HL-60/S4 treated with retinoic acid at 250 ng/mL for 4 days and 3 days (cell line): ENCODE results near the gene UNC13B.

Source experiments
- in situ Hi-C: fragments of 300-500 bp; cut with MboI; formaldehyde crosslinking; loops from 2 replicates; pipeline ENCODE4 v1.7.0; 2022; ENCODE audit warnings: low sequenced_read_pairs

UNC13B gene

DNA sequence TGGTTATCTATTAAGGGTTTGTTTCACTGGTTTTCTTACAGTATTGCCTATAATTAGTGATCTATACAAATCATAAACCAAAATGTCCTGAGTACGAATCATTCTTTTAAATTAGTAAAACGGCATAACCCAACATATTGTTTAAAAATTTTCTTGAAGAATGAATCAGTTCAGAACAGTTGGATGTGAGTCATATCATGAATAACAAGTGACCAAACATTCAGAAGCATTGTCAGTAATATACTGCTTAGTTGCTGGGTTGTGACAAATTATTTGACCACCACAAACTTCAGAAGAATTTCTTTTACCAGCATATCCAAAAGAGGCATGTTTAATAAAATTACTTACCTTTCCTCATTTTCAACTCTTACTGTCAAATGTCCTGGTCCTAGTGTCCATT lies 111.2 kb downstream of the UNC13B start:
- in situ Hi-C loops, result no loop called here

DNA sequence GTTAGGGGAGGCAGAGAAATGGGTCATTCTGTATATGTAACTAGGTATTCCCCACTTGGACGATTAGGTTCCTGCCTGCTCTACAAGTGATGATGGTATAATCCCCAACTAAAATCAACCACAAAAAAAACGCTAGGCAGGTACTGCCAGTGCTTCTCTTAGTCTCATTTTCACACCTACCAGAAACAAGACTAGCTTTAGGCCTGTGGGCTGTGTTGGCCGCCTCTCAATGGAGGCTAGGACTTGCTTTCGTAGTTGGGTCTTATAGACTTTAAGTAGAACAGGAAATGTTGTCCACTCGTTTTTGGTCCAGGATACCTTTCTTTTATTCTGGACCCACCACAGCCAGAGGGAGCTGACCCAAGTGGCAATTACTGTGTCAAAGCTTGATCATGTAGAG lies 111.8 kb downstream of the UNC13B start:
- in situ Hi-C loops, result no loop called here

DNA sequence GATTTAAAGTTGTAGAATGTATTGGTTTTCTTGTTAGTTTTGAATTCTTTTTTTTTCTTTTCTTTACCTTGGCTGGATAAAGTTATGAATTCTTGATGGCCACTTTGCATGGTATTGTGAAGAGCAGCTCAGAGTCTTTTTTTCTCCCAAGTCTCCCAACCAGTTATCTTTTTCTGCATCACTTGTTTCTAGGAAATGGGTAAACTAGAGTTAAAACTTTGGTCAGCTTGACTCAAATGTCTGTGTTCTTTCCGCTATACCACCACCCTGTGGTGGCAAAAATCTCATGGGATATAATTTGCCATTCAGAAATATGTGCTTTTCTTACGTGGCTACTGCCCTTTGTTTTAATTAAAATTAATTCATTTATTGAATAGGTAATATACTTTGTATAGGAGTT lies 113.2 kb downstream of the UNC13B start:
- in situ Hi-C loops, result no loop called here

DNA sequence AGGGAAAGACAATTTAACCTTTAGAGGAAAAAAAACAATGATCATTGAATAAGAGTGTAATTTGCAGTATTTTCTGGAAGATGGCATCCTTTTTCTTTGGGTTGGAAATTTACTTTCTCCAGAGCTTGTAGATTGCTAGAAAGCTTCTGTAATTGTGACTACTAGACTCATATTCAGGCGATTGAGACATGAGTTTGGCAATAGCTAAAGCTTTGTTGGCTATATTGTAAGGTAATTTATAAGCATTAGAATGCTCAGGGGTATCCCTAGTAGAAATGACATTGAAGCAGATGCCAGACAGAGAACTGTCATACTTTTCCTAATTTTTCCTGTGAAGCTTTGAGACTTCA lies 115.3 kb downstream of the UNC13B start:
- in situ Hi-C loops, result no loop called here

DNA sequence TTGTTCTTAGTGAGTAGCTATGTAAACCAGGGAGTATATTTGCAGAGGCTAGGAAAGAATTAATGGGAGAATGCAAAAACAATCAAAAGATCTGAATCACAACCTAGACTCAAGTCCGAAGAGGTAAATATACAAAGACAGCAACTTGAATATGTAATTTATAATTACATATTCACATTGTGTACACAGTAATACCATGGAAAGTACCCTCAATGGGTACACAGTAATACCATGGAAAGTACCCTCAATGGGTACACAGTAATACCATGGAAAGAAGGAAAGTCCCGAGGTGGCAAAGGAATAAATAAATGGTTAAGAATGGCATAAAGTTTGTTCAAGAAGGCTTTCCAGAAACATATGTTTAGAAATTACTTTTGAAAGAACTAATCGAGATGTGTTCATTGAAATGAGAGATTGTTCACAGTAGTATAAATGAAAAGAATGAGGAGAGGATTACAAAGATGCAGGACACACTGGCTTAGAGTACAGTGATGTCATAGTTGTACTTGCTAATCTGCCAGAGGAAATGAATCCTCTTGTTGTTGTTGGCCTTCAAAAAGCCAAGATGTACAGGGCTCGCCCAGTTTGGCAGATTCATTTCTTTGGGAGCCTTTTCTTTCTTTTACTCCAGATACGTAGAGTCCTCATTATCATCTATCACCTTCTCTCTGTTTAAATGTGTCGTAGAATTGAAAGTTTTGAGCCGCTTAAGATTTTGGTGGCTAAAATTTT lies 116.0 kb downstream of the UNC13B start:
- in situ Hi-C loops, result no loop called here

DNA sequence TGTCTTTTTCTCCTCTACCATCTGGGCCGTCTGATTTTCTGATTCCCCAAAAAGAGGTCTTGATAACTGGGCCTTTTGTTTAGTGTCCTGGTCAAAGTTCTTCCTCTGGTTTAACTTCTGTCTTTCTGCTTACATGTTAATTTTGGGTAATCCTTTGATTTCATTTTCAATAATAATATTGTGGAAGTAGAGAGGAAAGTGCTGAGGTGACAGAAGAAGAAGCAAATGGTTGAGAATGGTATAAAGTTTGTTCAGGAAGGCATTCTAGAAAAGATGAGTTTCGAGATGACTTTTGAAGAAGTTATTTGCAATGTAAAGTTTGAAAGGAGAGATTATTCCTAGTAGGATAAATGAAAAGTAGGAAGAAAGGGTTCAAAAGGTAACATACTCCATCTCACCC lies 118.1 kb downstream of the UNC13B start:
- in situ Hi-C loops, result no loop called here

DNA sequence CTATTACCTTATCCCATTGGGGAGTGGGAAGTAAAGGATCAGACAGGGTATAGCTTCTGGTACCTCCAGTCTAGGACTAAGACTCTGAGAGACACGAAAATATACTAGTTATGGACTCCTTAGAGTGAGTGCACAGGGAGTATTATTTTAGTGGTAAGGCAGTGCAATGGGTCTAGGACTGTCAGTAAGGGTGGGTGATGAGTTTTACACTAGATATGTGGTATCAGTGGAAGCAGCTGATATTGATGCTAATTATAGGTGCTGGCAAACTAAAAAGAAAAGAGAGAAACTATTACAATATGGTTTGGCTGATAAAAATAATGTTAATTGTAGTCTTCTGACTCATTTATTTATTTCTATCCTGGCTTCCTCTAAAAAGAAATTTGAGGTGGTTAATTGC lies 118.6 kb downstream of the UNC13B start:
- in situ Hi-C loops, result no loop called here

DNA sequence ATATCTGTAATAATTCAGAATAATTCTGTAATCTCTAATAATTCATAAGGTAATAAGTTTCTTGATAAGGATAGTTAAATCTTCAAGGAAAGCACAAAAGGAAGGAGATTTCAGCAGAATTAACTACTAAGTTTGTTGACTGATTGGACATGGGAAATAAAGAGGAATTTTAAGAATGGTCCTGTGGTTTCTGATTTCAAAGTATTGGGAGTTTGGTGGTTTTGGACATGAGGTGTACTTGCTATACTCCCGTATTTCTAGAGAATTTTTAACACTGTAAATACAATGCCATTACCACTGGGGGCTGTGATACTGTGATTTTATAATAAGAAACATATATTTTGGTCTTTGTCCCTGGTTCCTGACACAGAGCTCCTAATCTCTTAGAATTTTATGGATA lies 123.9 kb downstream of the UNC13B start:
- in situ Hi-C loops, result no loop called here

DNA sequence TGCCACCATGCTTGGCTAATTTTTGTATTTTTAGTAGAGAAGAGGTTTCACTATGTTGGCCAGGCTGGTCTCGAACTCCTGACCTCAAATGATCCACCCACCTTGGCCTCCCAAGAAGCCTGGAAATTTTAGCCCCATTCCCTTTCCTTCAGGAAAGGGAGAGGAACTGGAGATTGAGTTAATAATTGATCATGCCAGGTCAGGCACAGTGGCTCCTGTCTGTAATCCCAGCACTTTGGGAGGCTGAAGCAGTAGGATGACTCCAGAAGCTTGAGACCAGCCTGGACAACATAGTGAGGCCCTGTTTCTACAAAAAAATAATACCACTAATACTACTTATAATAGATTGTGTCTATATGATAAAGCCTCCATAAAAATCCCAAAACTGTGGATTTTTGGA lies 124.6 kb downstream of the UNC13B start:
- in situ Hi-C loops, result no loop called here

DNA sequence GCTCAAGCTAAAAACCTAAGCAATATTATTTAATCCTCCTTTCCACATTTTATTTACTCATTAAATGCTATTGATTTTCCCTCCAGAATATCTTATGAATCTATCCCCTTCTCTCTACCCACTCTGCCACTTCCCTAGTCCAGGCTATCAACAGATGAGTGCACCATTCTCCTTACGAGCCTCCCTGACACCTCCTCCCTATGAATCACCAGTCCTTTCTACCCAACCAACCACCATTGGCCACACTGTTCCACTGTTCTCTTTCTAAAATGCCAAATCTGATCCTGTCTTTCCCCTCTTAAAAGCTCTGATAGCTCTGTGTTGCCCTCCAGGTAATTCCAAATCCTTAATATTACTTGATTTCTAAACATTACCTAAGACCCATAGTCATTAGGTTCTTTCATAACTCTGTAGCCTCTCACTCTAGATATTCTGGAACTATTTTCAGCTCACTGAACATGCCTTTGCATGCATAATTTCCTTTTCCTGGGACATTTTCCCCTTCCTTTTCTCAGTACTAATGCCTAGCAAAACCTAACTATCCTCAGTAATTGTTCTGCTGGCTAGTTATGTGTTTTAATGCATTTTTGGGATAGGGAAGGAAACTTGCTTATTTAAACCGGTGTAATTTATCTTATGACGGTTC lies 126.3 kb downstream of the UNC13B start:
- in situ Hi-C loops, result no loop called here

DNA sequence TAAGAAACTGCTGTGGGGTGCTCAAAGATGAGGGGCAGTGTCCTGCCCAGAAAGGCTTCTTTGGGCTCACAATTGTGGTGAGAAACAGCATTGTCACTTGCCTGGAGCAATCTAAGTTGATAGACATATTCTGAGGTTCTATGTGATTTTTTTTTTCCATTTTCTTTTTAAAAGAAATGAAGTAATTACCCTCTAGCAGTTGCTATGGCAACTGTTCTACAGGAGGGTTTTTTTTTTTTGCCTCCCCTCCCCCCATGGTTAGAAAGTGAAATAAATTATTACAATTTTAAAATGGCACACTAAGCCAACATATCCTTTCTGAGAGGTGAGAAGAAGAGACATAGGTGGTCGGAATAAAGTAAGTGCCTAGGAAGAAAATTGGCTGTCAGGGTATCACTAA lies 127.0 kb downstream of the UNC13B start:
- in situ Hi-C loops, result no loop called here

DNA sequence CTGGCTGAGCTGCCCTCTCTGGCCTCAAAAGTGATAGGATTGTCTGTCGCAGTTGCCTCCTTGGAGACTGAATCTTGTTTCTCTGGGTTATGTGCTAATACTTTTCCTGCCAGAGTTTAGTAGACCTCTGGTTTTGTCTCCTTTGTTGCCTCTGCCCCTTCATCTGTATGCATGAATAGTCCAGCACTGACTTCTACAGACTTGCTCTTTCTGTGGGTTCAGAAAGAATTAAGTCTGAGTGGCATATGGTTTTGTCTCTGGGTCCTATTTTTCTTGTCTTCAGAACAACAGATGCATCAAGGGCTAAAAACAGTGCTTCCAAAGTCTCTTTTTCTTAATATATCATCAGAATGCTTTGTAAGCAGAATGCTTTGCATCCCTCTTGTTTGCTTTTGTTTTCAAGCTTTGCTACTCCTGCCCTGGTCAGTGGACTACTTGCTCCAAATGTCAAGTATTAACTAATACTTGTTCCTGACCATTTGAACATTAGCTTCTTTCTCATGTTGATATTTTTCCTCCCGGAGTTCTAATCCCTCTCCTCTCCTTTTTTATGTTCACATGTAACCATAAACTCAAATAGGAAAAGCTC lies 131.7 kb downstream of the UNC13B start:
- in situ Hi-C loops, result no loop called here

DNA sequence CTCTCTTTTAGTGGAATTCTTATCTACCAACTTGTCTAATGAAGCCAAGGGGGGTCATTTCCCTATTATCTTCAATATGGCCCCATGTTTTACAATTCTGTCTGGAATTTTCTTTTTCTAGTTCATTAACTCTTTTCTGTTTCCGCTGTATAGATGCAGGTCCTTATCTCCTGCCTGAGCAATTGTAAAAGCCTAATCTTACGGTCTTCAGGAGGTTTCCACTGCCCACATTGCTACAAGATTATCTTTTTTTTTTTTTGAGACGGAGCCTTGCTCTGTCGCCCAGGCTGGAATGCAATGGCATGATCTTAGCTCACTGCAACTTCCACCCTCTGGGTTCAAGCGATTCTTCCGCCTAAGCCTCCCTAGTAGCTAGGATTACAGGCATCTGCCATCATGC lies 132.3 kb downstream of the UNC13B start:
- in situ Hi-C loops, result no loop called here

DNA sequence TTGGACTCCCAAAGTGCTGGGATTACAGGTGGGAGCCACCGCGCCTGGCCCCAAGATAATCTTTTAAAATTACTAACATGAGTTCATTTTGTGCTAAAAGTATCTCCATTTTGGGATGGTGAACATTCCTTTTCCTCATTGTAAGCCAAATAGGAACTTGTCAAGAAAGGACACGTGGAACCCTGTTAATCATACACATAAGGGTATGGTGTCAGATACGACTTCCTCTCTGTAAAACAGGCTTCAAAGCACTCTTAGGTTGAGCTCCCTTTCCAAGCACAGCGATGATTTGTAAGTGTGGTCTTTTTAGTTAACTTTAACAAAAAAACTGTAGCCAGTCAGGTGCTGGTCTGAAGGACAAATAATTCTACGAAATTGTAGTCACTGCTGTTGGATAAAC lies 132.7 kb downstream of the UNC13B start:
- in situ Hi-C loops, result no loop called here

DNA sequence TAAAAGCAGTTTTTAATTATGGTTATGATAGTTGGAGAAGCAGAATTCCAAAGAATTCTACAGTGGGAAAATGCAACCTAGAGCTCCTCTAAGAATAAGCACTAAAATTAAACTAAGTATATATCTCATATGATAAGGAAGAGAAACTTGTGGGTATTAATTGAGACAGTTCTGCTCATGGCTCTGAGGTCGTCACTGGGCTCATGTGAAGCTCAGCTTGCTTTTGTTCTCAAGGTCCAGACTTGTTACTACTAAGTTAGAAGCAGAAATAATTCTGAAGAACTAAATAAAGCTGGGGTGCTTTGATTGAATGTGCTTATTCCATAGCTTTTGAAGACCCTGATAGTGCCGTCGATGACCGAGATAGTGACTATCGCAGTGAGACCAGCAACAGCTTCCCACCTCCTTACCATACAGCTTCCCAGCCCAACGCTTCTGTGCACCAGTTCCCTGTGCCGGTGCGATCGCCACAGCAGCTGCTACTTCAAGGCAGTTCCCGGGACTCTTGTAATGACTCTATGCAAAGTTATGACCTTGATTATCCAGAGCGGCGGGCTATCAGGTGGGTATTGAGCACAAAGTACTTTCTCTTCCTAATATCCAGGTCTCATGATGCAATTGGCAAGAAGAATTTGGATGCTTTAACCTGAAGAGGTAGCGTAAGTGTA lies 133.7 kb downstream of the UNC13B start:
- in situ Hi-C loops, result no loop called here

DNA sequence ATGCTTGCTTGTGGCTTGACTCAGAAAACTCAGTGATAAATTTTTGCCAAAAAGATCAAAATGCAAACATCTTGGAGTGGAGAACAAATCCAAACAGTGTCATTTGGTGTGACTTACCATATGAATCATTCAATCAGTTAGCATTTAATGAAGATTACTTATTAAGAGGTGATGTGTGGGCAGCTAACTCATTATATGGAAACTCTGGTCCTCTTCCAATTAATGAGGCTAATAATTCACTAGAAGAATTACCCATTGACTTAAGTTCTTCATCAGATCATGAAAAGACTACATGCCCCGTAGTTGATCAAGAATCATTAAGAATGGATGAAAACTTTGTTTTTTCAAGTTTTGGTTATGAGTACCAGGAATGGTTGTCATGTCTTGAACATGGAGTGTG lies 141.8 kb downstream of the UNC13B start:
- in situ Hi-C loops, result no loop called here

DNA sequence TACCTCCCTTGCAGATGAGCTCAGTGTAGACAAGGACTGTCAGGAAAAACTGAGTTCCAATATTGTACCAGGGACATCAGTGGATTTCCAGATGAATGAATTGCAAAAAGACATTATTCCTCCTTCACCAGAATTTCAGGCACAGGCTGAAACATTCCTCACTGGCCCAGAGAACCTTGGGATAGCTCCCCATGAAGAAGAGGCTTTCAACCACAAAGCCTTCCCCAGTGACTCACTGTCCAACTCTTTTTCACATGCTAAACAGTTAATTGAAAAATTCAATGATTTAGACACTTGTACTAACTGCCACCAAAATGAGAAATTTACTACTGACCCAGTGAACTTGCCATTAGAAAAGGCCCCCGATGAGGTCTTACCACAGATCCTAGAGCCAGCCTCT lies 144.5 kb downstream of the UNC13B start:
- in situ Hi-C loops, result no loop called here

DNA sequence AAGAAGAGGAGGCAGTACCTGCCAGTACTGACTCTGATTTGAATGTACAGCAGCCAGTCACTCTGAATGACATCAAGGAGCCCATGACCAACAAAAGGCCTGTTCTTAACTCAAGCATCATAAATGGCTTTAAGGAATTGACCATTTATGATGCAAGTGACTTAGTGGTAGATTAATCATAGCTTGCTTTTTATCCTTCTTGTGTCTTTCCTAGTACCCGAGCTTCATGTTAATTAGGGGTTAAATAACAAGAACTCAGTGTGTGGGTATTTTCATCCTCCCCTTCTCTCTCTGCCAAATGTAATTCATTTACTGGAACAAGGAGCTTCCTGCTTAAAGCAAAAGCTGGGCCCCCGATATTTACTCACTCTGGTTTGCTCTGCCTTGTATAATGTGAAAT lies 146.5 kb downstream of the UNC13B start:
- in situ Hi-C loops, result no loop called here

DNA sequence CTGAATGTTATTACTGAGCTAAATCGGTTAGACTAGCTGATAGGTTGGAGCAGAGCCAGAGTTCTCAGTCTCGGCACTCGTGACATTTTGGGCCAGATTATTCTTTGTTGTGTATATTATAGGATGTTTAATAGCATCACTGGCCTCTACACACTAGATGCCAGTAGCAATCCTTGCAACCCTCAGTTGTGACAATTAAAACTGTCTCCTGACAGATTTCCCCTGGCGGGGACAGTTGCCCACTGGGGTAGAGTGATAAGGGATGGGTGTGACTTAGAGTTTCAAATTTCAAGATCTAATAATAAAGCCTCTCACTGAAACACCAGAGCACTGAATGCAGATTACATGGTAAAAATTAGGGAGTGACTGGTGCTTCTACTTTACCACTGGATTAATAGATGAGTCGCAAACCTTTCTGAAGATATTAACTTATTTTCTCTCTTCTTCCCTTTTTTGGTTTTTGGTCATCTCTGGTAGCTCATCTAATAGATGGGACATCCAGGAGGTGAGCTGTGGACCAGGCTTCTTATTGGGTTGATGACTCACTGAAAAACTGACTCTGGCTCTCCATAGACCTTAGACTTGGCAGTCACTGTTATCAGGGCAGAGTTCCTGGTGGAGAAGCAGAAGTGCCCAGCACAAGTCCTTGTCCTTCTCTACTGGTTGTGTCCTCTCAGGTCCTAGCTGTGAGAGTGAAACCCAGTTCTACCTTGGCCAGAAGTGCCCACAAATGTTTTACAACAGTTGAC lies 150.3 kb downstream of the UNC13B start:
- in situ Hi-C loops, result no loop called here

DNA sequence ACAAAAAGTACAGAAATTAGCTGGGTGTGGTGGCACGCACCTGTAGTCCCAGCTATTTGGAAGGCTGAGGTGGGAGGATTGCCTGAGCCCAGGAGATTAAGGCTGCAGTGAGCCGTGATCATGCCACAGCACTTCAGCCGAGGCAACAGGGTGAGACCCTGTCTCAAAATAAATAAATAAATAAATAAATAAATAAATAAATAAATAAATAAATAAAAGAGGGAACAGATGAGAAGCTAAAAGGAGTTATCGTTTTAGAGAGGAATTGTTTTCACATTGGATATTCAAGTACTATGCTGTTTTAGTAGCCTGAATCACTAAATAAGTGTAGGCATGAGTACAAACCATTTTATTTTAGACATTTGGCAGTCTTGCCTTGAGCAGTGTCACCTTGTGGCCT lies 151.7 kb downstream of the UNC13B start:
- in situ Hi-C loops, result no loop called here

DNA sequence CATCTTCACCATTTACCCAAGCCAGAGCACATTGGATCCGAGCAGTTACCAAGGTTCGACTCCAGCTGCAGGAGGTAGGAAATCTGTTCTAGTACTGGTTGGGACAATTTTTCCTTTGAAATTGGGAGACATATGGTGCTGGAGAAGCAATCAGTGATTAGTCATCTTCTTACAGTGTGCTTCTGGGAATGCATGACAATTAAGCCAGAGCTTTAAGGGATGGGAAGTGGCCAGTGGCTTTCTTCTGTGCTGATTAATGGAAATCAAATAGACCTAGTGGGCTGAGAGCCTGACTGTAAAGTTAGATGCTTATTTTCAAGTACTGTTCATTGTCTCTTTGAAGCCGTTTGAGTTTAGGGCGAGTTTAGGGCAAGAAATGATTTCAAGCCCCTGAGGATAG lies 152.1 kb downstream of the UNC13B start:
- in situ Hi-C loops, result no loop called here
